ENCODE data around the gene DSCAM.

DNA sequence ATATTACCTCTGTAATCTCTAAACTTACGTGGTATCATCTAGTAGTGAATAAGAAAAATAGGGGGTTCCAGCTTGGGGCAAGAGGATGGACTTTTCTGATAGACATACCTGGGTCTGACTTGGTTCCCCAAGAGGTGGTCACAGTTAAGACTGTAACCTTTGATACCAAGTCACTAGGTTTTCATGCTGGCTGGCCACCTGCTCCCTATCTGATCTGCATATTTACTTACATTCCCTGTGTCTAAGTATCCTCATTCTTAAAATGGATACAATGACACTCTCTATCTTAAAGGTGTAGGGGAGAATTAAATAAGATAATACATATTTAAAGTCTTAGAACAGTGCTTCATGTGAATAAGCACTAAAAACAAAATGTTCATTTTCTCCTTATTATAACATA, 312.1 kb downstream of the DSCAM start:
- TF ChIP-seq, protein P1, sequence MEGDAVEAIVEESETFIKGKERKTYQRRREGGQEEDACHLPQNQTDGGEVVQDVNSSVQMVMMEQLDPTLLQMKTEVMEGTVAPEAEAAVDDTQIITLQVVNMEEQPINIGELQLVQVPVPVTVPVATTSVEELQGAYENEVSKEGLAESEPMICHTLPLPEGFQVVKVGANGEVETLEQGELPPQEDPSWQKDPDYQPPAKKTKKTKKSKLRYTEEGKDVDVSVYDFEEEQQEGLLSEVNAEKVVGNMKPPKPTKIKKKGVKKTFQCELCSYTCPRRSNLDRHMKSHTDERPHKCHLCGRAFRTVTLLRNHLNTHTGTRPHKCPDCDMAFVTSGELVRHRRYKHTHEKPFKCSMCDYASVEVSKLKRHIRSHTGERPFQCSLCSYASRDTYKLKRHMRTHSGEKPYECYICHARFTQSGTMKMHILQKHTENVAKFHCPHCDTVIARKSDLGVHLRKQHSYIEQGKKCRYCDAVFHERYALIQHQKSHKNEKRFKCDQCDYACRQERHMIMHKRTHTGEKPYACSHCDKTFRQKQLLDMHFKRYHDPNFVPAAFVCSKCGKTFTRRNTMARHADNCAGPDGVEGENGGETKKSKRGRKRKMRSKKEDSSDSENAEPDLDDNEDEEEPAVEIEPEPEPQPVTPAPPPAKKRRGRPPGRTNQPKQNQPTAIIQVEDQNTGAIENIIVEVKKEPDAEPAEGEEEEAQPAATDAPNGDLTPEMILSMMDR (IDR thresholded peaks at IDR 0.05) = no peak
- no peak for TF ChIP-seq POLR2A (IDR thresholded peaks at IDR 0.05)
